Astrocyte (in vitro differentiated cells and primary cell): ENCODE measurements around the gene RAB11FIP5. TPM values are rescaled to one million over a fixed set of nuclear protein-coding genes. Genes with fewer than 3 reads are reported as not detected.
A peak's percentile ranks its signal among the peaks of the same experiment; 100 is the strongest.

ENCODE experiments used
- DNase-seq: peaks from one replicate; pipeline ENCODE4 v3.0.0-alpha.2; 2010; ENCODE audit warnings: low read depth
- FAIRE-seq: peaks from 2 replicates; lab custom pipeline; 2011; peaks lifted over from hg19 to GRCh38; lab: Jason Lieb, UNC
- H2AFZ ChIP-seq: 2 replicates; pipeline ENCODE4 v1.6.0; 2012; ENCODE audit warnings: low read depth, low read length, inconsistent platforms
- H3K27ac ChIP-seq: 2 replicates; pipeline ENCODE4 v1.5.1; 2011; ENCODE audit warnings: low read depth, low read length, inconsistent platforms
- H3K27me3 ChIP-seq: 2 replicates; pipeline ENCODE4 v1.6.0; 2011; ENCODE audit warnings: low read length, inconsistent platforms; ENCODE audit not compliant: insufficient read depth
- H3K36me3 ChIP-seq: 2 replicates; pipeline ENCODE4 v1.5.1; 2011; ENCODE audit warnings: low read length, inconsistent platforms; ENCODE audit not compliant: insufficient read depth
- H3K4me1 ChIP-seq: 2 replicates; pipeline ENCODE4 v1.5.1; 2011; ENCODE audit warnings: low read length, inconsistent platforms; ENCODE audit not compliant: insufficient read depth
- H3K4me2 ChIP-seq: 2 replicates; pipeline ENCODE4 v1.6.0; 2012; ENCODE audit warnings: low read length, inconsistent platforms
- H3K4me3 ChIP-seq: 2 replicates; pipeline ENCODE4 v1.5.1; 2011; ENCODE audit warnings: low read depth, mild to moderate bottlenecking, low read length, inconsistent platforms; ENCODE audit not compliant: insufficient read depth
- H3K79me2 ChIP-seq: 2 replicates; pipeline ENCODE4 v1.6.0; 2012; ENCODE audit warnings: mild to moderate bottlenecking, low read length, inconsistent platforms; ENCODE audit not compliant: insufficient read depth
- H3K9ac ChIP-seq: 2 replicates; pipeline ENCODE4 v1.6.0; 2012; ENCODE audit warnings: mild to moderate bottlenecking, low read length, inconsistent platforms
- H3K9me3 ChIP-seq: 2 replicates; pipeline ENCODE4 v1.5.1; 2012; ENCODE audit warnings: low read depth, mild to moderate bottlenecking, low read length, inconsistent platforms; ENCODE audit not compliant: insufficient read depth
- H4K20me1 ChIP-seq: 2 replicates; pipeline ENCODE4 v1.6.0; 2012; ENCODE audit warnings: low read length, inconsistent platforms; ENCODE audit not compliant: insufficient read depth
- H3K27ac Mint-ChIP-seq: one replicate; pipeline ENCODE4 v1.8.0; 2021; ENCODE audit warnings: mild to moderate bottlenecking, mixed read lengths; ENCODE audit not compliant: unreplicated experiment
- H3K27me3 Mint-ChIP-seq: one replicate; pipeline ENCODE4 v1.8.0; 2021; ENCODE audit warnings: low read depth, mixed read lengths; ENCODE audit not compliant: unreplicated experiment
- H3K36me3 Mint-ChIP-seq: one replicate; pipeline ENCODE4 v1.8.0; 2021; ENCODE audit warnings: low read depth, mixed read lengths; ENCODE audit not compliant: unreplicated experiment
- H3K4me1 Mint-ChIP-seq: one replicate; pipeline ENCODE4 v1.8.0; 2021; ENCODE audit warnings: low read depth, mixed read lengths; ENCODE audit not compliant: unreplicated experiment
- H3K4me3 Mint-ChIP-seq: one replicate; pipeline ENCODE4 v1.8.0; 2021; ENCODE audit warnings: mild to moderate bottlenecking, moderate library complexity, mixed read lengths; ENCODE audit not compliant: unreplicated experiment
- H3K9me3 Mint-ChIP-seq: one replicate; pipeline ENCODE4 v1.8.0; 2021; ENCODE audit warnings: mild to moderate bottlenecking, mixed read lengths; ENCODE audit not compliant: unreplicated experiment
- CTCF ChIP-seq: IDR thresholded peaks from 2 replicates; pipeline ENCODE4 v1.5.1; 2011; ENCODE audit warnings: low read depth, mild to moderate bottlenecking, inconsistent platforms, low read length, moderate library complexity; ENCODE audit not compliant: insufficient read depth
- EZH2 ChIP-seq: IDR thresholded peaks from 2 replicates; pipeline ENCODE4 v1.6.1; 2012; ENCODE audit warnings: mild to moderate bottlenecking, low read length, inconsistent platforms; ENCODE audit not compliant: insufficient read depth
- total RNA-seq: library from RNA; stranded (reverse); gene quantifications from 2 replicates; pipeline ENCODE4 v1.2.1, GENCODE V29; 2021

Gene RAB11FIP5
- total RNA-seq, 1 donor from 2014 or later: 56.0 TPM

DNA sequence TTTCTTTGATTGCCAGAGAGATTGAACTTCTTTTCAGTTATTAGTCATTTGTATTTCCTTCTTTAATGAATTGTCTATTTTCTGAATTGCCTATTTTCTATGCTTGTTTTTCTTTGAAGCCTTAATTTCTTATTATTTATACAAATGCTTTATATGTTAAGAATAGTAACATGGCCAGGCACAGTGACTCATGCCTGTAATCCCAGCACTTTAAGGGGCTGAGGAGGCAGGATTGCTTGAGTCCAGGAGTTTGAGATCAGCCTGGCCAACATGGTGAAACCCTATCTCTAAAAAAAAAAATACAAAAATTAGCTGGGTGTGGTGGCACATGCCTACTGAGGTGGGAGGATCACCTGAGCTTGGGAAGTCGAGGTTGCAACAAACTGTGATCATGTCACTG, 4.7 kb upstream of the RAB11FIP5 start:
- Mint-ChIP-seq H3K27me3 (peaks cover 8% of the 10 kb centered on the region), H3K36me3 (no peaks in the 10 kb centered on the region), H3K4me3 (no peak overlapping the region), H3K27ac (no peak overlapping the region), H3K4me1 (peaks cover 5% of the 10 kb centered on the region), H3K9me3 (no peaks in the 10 kb centered on the region)
- Histone ChIP-seq H3K4me1 (peaks cover 3% of the 10 kb centered on the region), H3K36me3 (no peaks in the 10 kb centered on the region), H4K20me1 (no peaks in the 10 kb centered on the region), H3K4me3 (no peak overlapping the region), H3K9me3 (no peaks in the 10 kb centered on the region), H3K79me2 (peaks cover 2% of the 10 kb centered on the region), H3K27me3 (peaks cover 2% of the 10 kb centered on the region), H2AFZ (no peak overlapping the region), H3K27ac (no peak overlapping the region), H3K9ac (no peak overlapping the region), H3K4me2 (no peak overlapping the region)
- DNase-seq (no peak), FAIRE-seq (no peak)
- no peak for TF ChIP-seq CTCF
- TF ChIP-seq EZH2: no peak

GRCh38 chr2:73116182-73116960, 3.6 kb upstream of the RAB11FIP5 start:
- Mint-ChIP-seq H3K9me3 (no peaks in the 10 kb centered on the region), H3K4me3 (no peak overlapping the region), H3K36me3 (no peaks in the 10 kb centered on the region), H3K27ac (no peak overlapping the region), H3K4me1 (peaks cover 5% of the 10 kb centered on the region), H3K27me3 (peaks cover 8% of the 10 kb centered on the region)
- no peaks in the 10 kb centered on the region for H3K9me3 ChIP-seq
- no peak overlapping the region for H3K4me3 ChIP-seq
- no peak overlapping the region for H3K4me2 ChIP-seq
- H3K4me1 ChIP-seq: peaks cover 4% of the 10 kb centered on the region
- no peaks in the 10 kb centered on the region for H3K36me3 ChIP-seq
- DNase-seq: no peak
- no peaks in the 10 kb centered on the region for H3K27me3 ChIP-seq
- H3K27ac ChIP-seq: no peak overlapping the region
- H3K79me2 ChIP-seq: peaks cover 13% of the 10 kb centered on the region
- TF ChIP-seq CTCF (no peak), EZH2 (no peak)
- H4K20me1 ChIP-seq: peaks cover 7% of the 10 kb centered on the region
- no peak for FAIRE-seq
- H3K9ac ChIP-seq: no peak overlapping the region
- no peak overlapping the region for H2AFZ ChIP-seq

- TF ChIP-seq EZH2 (no peak), CTCF (no peak)
- peaks cover 2% of the 10 kb centered on the region for H3K36me3 Mint-ChIP-seq
- Histone ChIP-seq H3K27ac (peak overlapping the region; percentile 96), H3K9me3 (no peaks in the 10 kb centered on the region), H2AFZ (no peak overlapping the region), H3K9ac (no peak overlapping the region), H3K4me3 (no peak overlapping the region), H3K36me3 (no peaks in the 10 kb centered on the region), H4K20me1 (peaks cover 27% of the 10 kb centered on the region), H3K79me2 (peaks cover 33% of the 10 kb centered on the region), H3K4me2 (no peak overlapping the region), H3K27me3 (no peaks in the 10 kb centered on the region), H3K4me1 (peaks cover 20% of the 10 kb centered on the region)
- no peak for DNase-seq
- peak overlapping the region; percentile 67 for H3K4me3 Mint-ChIP-seq
- peaks cover 10% of the 10 kb centered on the region for H3K4me1 Mint-ChIP-seq
- no peak for FAIRE-seq
- H3K9me3 Mint-ChIP-seq: no peaks in the 10 kb centered on the region
- peaks cover 4% of the 10 kb centered on the region for H3K27me3 Mint-ChIP-seq
- H3K27ac Mint-ChIP-seq: peak overlapping the region; percentile 62
These were observed 1.6 kb upstream of the RAB11FIP5 start for GRCh38 chr2:73114273-73114867.
